Endometrium (tissue), 2 donors: ENCODE results near the gene MMP10.
"Not testable (repeated sequence)": the region's sequence is repeated elsewhere in the genome, so short reads cannot be mapped to it uniquely, and the experiment has no call there.

Experiments used
- FAIRE-seq: peaks from 2 replicates; lab custom pipeline; 2012; peaks lifted over from hg19 to GRCh38; lab: Jason Lieb, UNC
- donor health status: control.
- donor health status: control.

Gene MMP10

DNA sequence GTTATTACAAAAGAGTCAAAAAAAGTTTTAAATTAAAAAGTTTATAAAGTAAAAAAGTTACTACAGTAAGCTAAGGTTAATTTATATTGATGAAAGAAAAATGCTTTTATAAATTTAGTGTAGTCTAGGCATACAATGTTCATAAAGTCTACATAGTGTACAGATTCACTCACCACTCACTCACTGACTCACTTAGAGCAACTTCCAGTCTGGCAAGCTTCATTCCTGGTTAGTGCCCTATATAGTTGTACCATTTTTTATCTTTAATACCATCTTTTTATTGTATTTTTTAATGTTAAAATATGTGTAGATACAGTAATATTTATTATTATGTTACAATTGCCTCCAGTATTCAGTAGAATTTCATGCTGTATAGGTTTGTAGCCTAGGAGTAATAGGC lies 2.6 kb upstream of the MMP10 start:
- FAIRE-seq: no peak

DNA sequence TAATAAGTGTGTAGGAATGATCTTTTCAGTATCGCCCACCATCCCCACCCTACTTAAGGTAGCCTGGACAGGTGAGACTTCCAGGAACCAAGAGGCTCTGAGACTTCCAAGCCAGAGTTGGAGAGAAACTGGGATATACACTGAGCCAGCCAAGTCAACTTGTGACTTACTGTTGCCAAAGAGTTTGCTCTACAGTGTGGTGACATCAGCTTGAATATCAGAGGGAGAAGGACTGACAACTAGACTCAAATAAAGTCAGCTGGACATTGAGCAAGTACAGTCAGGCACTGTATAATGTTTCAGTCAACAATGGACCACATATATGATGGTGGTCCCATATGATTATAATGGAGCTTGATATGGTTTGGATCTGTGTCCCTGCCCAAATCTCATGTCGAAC lies 1.2 kb upstream of the MMP10 start:
- FAIRE-seq: no peak

DNA sequence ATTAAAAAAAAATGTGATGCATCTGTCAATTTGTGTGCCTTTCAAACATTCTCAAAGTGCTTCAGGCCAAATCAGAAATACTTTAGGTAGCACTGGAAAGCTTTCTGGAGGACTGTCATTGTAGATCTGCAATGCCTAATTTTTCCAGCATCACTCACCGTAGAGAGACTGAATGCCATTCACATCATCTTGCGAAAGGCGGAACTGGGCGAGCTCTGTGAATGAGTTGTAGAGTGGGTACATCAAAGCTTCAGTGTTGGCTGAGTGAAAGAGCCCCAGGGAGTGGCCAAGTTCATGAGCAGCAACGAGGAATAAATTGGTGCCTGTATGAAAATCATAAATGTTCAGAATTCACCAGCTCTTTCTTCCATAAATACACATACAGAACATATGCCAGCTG lies 4.0 kb downstream of the MMP10 start:
- no peak for FAIRE-seq

DNA sequence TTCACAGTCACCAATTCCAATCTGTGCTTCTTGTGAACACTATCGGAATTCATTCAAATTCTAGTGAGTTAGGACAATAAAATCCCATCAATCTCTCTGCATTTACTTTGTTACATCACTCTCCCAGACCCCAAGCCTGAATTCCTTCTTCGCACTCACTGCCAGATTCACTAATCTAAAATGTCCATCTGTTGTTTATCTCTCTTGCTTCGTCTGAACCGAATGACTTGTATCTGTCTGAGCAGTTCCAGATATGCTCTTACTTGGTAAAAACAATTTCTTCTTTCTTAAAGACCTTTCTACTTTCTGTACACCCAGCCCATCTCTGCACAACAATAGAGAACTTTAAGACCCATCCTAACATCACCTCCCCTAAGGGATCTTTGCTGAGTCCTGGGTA lies 7.0 kb downstream of the MMP10 start:
- no peak for FAIRE-seq

DNA sequence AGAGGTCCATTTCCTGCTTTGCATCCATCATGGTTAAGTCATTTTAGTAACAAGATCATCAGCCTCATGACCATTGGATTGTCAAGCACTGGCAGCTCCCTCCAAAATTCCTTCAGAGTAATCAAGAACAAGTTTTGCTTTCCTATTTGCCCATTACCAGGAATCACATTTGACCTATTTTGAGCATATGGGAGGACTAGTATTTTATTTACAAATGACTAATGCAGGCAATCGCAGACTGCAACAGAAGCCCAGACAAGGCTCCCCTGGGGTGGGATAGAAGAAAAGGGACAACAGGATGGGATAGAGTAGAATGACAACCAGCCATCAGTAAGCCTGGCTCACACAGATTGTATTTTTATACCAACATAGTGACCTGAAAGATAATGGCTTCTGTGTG lies 9.1 kb downstream of the MMP10 start:
- FAIRE-seq: no peak

DNA sequence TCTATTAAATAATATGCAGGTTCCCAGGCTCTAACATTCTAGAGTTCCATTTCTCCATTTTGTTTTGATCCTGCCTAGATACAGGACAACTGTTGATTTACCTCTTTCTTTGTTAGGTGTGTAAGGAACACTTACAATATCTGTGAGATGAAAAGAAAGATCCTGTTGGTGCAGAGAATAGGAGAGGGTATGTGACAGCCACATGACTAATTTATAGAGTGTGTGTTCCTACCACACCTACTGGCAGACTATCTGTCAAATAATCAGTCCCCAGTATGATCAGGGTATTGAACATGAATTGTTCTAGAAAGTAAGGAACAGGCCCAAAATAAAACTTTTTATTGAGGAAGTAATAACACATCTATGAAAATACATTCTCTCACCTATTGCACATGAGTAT lies 10.2 kb downstream of the MMP10 start:
- no peak for FAIRE-seq

DNA sequence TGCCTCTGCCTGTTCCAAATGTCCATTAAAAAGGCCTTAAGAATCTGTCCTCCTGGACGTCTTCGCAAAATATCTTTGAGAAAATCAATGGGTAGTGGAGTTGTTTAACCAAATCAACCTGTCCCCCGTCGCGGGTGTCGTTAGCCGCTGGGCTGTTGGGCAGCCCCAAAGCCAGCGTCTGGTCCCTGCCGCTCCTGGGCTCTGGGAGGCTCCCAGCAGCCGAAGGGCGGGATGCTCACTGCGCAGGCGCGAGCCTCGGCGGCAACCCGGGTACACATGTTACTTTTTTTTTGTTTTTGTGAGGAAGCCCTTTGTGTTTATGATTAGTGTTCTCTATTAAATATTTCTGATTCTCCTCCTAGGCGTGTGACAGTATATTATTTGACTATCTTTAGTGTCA lies 12.6 kb downstream of the MMP10 start:
- no peak for FAIRE-seq

DNA sequence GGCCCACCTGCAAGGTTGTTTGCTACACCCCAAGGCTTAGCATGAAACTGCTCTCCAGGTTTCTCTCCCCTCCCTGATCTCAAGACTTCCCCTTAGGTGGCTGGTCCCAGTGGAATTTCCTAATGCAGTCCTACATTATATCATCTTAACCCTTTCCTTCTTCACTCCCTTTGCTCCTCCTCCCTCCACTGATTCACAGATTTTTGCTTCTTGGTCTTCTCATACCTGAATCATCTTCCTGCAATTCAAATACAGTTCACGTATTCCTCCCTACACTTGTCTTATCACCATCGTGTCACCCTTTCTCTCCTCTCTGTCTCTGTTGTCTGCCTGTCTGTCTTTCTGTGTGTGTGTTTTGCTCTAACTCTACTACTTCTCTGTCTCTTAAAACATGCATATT lies 17.0 kb downstream of the MMP10 start:
- no peak for FAIRE-seq

DNA sequence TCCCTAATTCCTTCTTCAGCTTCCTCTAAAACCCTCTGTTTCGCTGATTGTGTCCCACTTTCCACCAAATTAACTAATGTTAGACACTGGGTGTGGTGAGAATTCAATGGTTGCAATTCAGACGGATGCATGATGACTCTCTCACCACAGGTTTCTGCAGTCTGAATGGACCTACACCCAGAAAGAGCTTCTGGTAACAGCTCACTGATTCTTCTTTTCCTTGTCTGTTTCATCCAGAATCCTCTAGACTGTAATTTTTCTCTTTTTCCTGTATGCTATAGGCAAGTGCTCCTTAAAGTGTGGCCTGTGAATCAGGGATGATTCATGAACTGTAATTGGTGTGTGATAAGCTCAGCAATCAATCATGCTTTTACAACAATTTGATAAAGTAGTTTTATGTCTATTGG lies 18.1 kb downstream of the MMP10 start:
- FAIRE-seq: no peak

DNA sequence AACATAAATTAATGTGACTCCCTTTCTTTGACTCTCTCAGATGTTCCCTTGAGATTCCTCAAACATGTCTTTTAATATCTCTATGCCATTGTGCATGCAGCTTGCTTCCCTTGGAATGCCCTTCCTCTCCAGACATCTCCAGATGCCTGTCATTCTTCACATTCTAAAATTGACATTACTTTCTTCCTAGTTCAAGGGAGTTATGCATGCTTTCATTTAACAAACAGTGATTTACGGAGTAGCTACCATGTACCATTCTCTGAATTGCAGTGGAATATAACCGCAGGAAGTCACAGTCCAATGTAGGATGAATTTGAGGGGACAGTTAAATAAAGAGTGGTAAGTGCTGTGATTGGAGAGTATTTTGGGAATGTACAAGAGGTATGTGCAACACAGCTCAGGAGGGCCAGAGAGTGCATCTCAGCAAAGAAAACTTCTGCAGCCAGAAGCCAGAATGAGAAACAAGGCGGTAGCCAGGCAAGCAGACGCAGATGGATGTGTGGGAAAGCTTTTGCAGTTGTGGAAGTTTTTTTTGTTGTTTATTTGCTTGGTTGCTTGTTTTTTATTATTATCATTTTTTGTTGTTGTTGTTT lies 18.7 kb downstream of the MMP10 start:
- FAIRE-seq: no peak

DNA sequence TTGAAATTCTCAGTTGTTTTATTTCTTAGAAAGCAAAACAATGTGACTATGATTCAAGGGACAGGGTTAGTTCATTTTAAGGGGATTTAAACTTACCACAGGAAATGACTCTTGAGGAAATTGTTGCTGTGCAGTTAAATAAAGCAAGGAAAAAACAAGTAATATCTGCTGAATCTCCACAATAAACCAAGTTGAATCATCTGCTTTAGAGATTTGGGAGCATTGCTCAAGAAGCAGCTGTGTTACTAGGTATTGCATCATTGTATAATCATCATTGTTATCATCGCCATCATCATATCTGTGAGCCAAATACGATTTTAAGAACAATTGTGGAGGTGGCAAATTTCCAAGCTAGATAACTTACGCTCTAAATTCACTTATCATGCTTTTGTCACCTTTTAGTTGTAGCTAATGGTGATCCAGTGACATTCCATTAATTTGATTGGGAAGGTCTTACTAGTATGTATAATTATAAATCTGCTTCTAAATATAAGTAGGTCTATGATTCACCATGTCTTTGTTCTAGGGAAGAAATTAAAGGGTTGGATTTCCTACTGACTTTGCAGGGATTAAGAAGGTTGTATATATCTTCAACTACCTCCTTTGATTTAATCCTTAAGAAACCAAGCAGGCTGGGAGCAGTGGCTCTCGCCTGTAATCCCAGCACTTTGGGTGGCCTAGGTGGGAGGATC lies 19.9 kb downstream of the MMP10 start:
- peak; percentile 12 for FAIRE-seq

DNA sequence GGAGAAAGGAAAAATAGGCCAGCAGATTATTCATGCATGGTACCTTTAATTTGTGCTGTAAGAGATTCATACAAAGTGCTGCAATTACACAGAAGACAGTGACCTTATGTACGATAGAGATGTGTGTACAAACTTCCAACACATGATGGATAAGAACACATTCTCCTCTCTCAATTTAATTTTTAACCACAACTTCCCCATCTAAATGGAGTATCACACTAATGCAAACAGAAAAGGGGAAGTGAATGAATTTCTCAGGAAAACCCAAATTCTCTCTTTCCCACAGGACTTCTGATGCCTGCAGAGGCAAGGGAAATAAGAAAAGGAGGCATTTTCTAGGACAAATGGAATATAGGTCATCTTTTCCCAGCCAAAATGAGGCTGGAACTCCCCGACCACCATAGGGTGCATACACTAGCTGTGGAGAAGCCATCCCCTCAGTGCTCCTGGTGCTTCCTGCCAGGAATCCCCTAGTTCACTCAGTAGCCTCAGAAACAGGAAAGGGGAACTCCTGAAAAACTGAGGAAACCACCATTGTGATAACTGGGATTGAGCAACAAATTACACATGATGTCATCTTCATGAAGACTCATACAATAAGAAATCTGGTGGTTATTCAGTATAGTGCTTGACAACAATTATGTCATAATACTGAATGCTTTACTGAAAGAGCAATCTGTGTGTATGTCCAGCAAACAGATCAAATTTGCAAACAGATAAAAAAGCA lies 22.4 kb downstream of the MMP10 start:
- no peak for FAIRE-seq

DNA sequence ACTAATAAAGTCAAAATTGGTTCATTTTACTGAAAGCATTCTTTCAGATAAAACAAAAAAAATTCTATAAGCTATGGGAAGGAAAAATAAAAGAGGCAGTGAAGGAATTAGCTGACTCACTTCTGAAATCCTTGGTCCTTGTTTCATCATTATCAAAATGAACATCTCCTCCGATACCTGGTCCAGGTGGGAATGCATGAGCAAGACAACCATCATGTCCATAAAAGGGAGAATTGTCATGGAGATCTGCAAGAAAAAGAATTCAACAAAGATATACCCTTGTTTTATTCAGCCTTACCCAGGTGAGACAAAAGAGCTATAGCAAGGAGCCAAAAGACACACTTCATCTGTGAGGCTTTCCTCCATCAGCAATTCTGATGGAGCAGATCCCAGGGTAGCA lies 27.2 kb downstream of the MMP10 start:
- no peak for FAIRE-seq

DNA sequence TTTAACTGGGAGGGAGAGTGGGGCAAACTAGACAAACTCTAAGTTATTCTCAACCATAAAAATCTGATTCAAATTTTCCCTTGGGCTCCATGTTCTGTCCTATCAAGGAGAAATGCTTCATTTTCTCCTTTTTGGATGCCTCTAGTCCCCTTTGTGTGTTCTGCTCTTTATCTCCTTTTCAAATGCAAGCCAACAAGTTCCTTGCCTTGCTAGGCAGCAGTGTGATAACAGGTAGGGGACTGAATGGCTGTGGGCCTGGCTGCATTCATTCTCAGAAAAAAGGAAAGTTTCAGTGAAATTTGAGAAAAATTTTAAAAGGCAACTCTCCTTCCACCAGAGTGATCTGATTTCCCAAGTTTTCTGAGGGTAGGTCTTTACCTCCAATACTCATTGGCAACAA lies 28.8 kb downstream of the MMP10 start:
- FAIRE-seq: no peak

DNA sequence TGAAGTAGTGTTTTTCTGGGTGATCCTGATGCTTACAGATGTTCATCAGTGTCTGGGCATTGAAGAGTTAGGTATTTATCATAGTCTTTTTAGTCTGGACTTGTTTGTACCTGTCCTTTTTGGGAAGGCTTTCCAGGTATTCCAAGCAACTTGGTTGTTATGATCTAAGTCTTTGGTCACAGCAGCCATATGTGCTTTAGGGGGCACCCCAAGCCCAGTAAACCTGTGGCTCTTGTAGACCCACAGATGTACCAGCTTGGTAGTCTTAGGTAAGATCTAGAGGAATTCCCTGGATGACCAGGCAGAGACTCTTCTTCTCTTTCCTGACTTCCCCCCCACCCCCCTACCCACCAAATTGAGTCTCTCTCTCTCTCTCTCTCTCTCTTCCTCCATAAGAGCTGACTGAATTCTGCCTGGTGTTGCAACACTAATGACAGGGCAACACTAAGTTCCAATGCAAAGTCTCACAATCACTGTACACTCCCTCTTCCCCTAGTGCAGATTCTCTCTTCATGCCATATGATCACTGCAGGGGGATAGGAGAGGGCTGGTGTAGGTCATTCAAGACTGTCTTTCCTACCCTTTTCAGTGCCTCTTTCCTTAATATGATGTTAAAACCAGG lies 31.2 kb downstream of the MMP10 start:
- FAIRE-seq: no peak

DNA sequence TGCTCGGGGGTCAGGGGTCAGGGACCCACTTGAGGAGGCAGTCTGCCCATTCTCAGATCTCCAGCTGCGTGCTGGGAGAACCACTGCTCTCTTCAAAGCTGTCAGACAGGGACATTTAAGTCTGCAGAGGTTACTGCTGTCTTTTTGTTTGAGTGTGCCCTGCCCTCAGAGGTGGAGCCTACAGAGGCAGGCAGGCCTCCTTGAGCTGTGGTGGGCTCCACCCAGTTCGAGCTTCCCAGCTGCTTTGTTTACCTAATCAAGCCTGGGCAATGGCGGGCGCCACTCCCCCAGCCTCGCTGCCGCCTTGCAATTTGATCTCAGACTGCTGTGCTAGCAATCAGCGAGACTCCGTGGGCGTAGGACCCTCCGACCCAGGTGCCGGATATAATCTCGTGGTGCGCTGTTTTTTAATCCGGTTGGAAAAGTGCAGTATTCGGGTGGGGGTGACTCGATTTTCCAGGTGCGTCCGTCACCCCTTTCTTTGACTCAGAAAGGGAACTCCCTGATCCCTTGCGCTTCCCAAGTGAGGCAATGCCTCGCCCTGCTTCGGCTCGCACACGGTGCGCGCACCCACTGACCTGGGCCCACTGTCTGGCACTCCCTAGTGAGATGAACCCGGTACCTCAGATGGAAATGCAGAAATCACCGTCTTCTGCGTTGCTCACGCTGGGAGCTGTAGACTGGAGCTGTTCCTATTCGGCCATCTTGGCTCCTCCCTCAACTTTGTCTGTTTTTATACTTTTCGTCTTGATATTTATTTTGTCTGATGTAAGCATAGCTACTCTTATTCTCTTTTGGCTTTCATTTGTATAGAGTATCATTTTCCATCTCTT lies 33.5 kb downstream of the MMP10 start:
- not testable (repeated sequence) for FAIRE-seq

DNA sequence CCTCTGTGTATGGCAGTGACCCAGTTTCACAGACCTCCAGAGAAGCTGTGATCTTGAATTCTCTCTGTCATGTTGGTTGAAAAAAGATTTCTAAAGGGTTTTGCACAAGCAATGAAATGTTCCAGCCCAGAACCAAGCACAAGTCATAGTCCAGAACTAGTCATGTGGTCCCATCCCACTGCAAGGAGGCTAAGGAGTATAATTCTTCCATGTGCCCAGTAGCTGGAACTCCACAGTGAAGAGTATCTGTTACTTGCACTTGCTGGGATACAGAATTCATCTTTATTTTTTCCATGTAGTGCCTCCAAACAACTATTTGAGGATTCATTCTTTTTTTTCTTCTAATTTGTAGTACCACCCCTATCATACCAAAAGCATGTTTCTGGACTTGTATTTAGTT lies 45.8 kb downstream of the MMP10 start:
- no peak for FAIRE-seq

DNA sequence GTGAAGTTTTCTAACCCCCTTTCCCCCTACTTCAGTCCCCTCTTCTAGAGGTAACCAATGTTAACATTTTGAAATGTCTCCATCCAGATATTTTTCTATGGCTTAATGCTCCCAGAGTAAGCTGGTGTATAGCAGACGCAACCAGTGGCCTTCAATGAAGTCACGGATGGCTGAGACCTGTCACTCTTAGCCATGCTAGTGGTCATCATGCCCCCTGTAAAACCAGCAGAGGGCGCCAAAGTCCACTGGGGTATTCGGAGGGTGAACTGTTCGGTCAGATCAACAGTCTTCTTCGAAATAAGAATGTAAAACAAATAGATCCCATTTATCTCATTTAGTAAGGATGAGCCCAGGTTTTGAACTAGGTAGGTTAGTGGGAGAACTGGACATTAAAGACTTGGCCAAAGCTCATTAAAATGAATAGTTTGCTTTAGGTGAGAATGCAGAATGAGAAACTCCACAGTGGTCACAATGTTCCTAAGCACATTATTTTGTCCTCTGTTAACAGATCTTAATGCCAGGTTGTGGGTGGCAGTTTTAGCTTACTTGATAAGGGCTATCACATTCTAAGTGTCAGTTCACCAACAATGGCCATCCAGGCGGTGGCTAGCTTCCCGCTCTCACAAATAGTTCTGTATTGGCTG lies 47.1 kb downstream of the MMP10 start:
- no peak for FAIRE-seq

DNA sequence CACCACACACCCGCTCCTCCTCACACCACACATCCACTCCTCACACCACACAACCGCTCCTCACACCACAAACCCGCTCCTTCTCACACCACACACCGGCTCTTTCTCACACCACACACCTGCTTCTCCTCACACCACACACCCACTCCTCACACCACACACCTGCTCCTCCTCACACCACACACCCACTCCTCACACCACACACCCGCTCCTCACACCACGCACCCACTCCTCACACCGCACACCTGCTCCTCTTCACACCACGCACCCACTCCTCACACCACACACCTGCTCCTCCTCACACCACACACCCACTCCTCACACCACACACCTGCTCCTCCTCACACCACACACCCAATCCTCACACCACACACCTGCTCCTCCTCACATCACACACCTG lies 49.5 kb downstream of the MMP10 start:
- FAIRE-seq: not testable (repeated sequence)

DNA sequence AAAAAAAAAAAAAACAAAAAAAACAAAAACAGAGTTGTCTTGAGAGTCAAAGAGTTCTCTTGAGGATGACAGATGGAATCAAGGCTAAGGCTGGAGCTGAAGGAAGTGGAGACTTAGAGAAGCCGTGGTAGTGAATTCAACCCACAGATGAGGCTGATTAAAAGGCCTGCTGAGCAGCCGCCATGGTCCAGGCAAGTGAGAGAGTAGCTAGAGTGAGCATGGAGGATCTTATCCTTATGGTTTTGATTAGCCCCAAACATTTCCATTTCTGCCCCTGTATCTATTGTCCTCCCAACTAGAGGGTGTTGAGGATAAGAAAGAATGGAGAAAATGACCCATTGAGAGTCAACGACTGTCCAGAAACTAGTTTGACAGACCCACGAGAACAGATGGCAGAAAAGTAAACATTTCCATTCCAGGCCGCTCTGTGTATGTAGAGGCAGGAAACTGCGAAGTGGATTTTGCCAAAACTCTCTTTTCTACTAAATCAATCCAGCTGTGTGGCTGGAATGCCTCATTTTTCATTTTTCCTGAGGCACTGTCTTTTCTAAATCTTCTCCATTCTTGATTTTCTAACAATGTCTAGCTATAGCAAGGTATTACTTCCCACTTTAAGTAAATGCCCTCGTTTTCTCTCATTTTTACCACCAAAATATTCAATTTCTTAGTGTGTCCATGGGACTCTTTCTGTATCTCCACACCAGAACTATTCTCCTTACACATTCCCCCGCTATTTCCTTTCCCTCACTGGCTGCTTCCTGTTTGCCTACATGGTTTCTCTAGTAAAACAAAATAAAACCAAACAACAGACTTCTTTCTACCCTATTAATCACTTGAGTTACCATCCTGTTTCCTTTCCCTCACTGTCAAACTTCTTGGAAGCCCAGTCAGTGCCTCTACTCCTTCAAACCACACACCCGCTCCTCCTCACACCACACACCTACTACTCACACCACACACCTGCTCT lies 50.3 kb downstream of the MMP10 start:
- FAIRE-seq: no peak

DNA sequence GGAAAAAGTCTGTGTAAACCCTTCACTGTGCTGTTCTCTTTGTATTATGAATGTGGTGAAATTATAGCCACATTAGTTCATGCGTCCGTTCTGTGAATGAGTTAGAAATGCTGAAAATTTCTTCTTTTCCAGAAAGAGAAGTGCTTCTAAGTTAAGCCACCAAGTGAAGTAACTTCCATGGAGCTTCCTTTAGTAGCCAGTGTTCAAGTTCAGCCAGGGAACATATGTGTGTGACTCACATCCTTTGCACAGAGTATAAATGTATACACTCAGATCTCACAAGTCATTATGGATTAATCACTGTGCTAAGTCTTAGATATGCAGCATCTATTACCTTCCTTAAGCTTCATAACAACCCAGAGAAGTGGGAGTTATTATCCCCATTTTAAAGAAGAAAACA lies 52.5 kb downstream of the MMP10 start:
- no peak for FAIRE-seq
